Mucosa of rectum (tissue), 2 donors: ENCODE results near the gene OR6M1.

Source experiments
- H3K27ac ChIP-seq, 2 donors: one replicate each; pipeline ENCODE4 v1.7.0; 2013; ENCODE audit warnings: inconsistent platforms in 2 of 2, low read depth in 2 of 2, low read length in 2 of 2
- H3K27me3 ChIP-seq, 2 donors: one replicate each; pipeline ENCODE4 v1.7.0; 2013; ENCODE audit warnings: low read length in 2 of 2; ENCODE audit not compliant: control insufficient read depth in 2 of 2, insufficient read depth in 2 of 2
- H3K36me3 ChIP-seq, 2 donors: one replicate each; pipeline ENCODE4 v1.7.0; 2013; ENCODE audit warnings: low read length in 2 of 2; ENCODE audit not compliant: control insufficient read depth in 2 of 2, insufficient read depth in 2 of 2
- H3K4me1 ChIP-seq, 2 donors: one replicate each; pipeline ENCODE4 v1.7.0; 2013; ENCODE audit warnings: low read length in 2 of 2, mild to moderate bottlenecking in 1 of 2; ENCODE audit not compliant: control insufficient read depth in 2 of 2, insufficient read depth in 2 of 2
- H3K4me3 ChIP-seq, 2 donors: one replicate each; pipeline ENCODE4 v1.7.0; 2013; ENCODE audit warnings: low read length in 2 of 2
- H3K9ac ChIP-seq, 2 donors: one replicate each; pipeline ENCODE4 v1.7.0; 2013; ENCODE audit warnings: low read length in 2 of 2, low read depth in 1 of 2, mild to moderate bottlenecking in 1 of 2
- H3K9me3 ChIP-seq, 2 donors: one replicate each; pipeline ENCODE4 v1.7.0; 2013; ENCODE audit warnings: low read length in 2 of 2; ENCODE audit not compliant: control insufficient read depth in 2 of 2
- donor health status: healthy.
- donor health status: Normal muscosa, but diverticular disease.

Gene OR6M1

DNA sequence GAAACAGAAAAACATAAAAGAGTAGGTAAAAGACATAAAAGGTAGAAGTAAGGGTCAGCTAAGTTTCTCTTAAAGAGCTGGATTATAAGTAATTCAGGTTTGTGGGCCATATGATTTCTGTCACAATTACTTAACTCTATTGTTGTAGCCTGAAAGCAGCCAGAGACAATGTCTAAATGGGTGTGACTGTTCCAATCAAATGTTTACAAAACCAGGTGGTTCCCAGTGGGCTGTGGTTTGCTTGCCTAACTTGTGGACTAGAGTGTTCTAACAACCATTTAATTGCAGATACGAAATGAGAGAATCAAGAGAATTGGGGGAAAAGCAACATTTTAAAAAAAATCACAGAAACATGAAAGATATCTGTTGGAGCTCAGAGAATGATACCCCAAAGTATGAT lies 22.6 kb downstream of the OR6M1 start:
- H3K9ac ChIP-seq: no peak overlapping the region
- no peaks in the 10 kb centered on the region for H3K9me3 ChIP-seq
- H3K36me3 ChIP-seq: no peaks in the 10 kb centered on the region
- peaks cover 0 to 3% of the 10 kb centered on the region in 2 donors for H3K4me1 ChIP-seq
- H3K4me3 ChIP-seq: no peak overlapping the region
- H3K27me3 ChIP-seq: no peaks in the 10 kb centered on the region
- H3K27ac ChIP-seq: peak overlapping the region in 1 of 2 donors; percentile 19

GRCh38 chr11:123778511-123778910 lies 27.6 kb downstream of the OR6M1 start:
- no peaks in the 10 kb centered on the region for H3K4me1 ChIP-seq
- H3K4me3 ChIP-seq: no peak overlapping the region
- H3K9me3 ChIP-seq: no peaks in the 10 kb centered on the region
- no peak overlapping the region for H3K9ac ChIP-seq
- H3K36me3 ChIP-seq: no peaks in the 10 kb centered on the region
- no peaks in the 10 kb centered on the region for H3K27me3 ChIP-seq
- no peak overlapping the region for H3K27ac ChIP-seq

DNA sequence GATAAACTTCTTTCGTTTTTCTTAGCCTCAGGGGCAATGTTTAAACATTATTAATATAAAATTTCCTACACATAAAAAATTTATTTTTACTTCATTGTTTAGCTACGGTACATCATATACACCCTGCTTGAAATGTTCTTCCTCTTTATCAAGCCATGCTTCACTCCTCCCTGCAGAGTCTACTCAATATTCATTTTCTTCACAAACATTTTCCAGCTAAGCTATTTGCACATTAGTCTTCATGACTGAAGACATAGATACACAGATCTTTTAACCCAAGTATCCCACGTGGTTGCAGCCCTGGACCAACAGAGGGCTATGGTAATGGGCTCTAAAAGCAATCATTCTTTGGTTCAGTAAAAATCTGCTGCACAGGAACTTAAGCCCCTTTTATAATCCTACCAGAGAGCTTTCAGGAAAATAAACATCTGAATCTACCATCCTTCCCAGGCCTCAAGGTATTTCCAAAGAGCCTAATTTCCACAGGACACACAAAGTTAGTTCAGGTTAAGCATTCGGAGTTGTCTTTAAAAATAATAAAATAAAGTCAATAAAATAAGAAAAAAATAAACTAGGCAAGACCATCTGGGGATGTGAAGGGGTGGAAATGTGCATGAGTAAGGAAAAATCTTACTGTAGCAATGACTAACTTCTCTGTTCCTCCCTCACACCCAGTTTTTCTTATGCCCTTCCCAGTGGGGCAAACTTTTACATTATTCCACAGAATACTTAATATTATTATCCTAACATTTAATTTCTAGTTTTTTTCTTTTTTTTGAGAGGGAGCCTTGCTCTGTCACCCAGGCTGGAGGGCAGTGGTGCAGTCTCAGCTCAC lies 30.2 kb downstream of the OR6M1 start:
- Histone ChIP-seq H3K4me3 (no peak overlapping the region), H3K27me3 (no peaks in the 10 kb centered on the region), H3K9ac (no peak overlapping the region), H3K9me3 (no peaks in the 10 kb centered on the region), H3K4me1 (no peaks in the 10 kb centered on the region), H3K27ac (no peak overlapping the region), H3K36me3 (no peaks in the 10 kb centered on the region)

DNA sequence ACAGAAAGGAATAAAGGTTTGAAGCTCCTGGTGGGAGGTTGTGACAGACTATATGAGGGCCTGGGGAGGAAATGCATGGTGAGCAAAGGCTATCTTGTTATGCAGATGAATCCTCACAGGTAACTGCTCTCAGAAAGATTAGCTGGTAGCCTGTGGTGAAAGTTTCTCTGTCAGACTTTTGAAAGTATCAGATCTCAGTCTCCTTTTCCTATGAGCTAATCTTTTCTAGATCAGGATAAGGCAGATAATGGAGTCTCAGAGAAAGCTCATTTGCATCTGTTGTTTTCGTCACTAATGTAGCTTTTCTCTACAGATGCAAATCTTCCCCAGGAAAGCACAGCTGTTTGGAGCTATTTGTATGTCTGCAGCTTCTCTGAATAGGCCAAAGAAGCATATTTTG lies 30.9 kb downstream of the OR6M1 start:
- Histone ChIP-seq H3K4me3 (no peak overlapping the region), H3K27me3 (no peaks in the 10 kb centered on the region), H3K27ac (no peak overlapping the region), H3K36me3 (no peaks in the 10 kb centered on the region), H3K9me3 (no peaks in the 10 kb centered on the region), H3K4me1 (no peaks in the 10 kb centered on the region), H3K9ac (no peak overlapping the region)

GRCh38 chr11:123773959-123774358 lies 32.2 kb downstream of the OR6M1 start:
- Histone ChIP-seq H3K27me3 (no peaks in the 10 kb centered on the region), H3K36me3 (no peaks in the 10 kb centered on the region), H3K27ac (no peak overlapping the region), H3K4me1 (no peaks in the 10 kb centered on the region), H3K9ac (no peak overlapping the region), H3K9me3 (no peaks in the 10 kb centered on the region), H3K4me3 (no peak overlapping the region)

DNA sequence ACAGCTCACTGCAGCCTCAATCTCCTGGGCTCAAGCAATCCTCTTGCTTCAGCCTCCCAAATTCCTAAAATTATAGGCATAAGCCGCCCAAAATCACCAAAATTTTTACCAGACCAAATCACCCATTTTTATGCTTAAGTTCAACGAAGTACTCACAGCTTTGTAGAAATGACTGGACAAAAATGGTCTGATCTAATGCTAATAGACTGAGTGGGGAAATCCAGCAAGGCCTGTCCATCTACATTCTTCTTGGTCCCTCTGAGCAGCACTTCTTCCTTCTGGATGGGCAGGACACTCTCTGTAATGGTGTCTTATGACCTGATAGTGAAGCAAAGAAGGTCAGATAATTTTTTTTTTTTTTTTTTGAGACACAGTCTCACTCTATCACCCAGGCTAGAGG lies 33.1 kb downstream of the OR6M1 start:
- H3K27me3 ChIP-seq: no peaks in the 10 kb centered on the region
- no peak overlapping the region for H3K4me3 ChIP-seq
- no peaks in the 10 kb centered on the region for H3K9me3 ChIP-seq
- H3K9ac ChIP-seq: no peak overlapping the region
- H3K4me1 ChIP-seq: no peaks in the 10 kb centered on the region
- no peak overlapping the region for H3K27ac ChIP-seq
- no peaks in the 10 kb centered on the region for H3K36me3 ChIP-seq

GRCh38 chr11:123771664-123772063 lies 34.5 kb downstream of the OR6M1 start:
- Histone ChIP-seq H3K4me1 (no peaks in the 10 kb centered on the region), H3K9me3 (no peaks in the 10 kb centered on the region), H3K4me3 (no peak overlapping the region), H3K9ac (no peak overlapping the region), H3K27ac (peak overlapping the region in 1 of 2 donors; percentile 23), H3K27me3 (no peaks in the 10 kb centered on the region), H3K36me3 (no peaks in the 10 kb centered on the region)

DNA sequence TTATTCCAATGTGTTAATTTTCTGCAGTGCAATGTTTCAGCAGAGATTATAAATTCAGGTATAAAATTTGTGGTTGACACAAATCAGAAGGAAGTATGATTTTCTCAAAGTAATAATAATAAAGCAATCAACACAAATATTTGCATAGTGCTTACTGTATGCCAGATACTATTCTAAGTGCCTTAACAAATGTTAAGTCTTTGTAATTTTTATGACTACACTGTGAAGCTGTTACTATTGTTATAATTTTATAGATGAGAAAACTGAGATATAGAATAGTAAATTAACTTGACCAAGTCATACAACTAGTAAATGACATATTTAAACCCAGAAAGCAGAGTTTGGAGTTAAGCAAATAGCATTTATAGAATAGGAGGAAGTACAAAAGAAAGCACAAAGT lies 35.4 kb downstream of the OR6M1 start:
- Histone ChIP-seq H3K9me3 (no peaks in the 10 kb centered on the region), H3K4me3 (no peak overlapping the region), H3K27me3 (no peaks in the 10 kb centered on the region), H3K36me3 (no peaks in the 10 kb centered on the region), H3K27ac (no peak overlapping the region), H3K9ac (no peak overlapping the region), H3K4me1 (no peaks in the 10 kb centered on the region)

- no peak overlapping the region for H3K27ac ChIP-seq
- H3K9me3 ChIP-seq: peaks cover 0 to 4% of the 10 kb centered on the region in 2 donors
- no peaks in the 10 kb centered on the region for H3K4me1 ChIP-seq
Measured at GRCh38 chr11:123765601-123766000, 40.5 kb downstream of the OR6M1 start.

DNA sequence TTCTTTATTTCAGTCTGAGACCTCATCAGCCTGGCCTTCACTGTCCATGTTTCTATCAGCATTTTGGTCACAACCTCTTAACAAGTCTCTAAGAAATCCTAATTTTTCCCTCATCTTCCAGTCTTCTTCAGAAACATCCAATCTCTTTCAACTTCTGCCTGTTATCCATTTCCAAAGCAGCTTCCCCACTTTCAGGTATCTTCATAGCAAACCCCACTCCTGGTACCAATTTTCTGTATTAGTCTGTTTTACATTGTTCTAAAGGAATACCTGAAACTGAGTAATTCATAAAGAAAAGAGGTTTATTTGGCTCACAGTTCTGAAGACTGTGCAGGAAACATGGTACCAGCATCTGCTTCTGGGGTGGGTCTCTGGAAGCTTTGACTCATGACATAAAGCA lies 43.7 kb downstream of the OR6M1 start:
- no peaks in the 10 kb centered on the region for H3K36me3 ChIP-seq

More at GRCh38 chr11:123765601-123766000, 40.5 kb downstream of the OR6M1 start:
- H3K9ac ChIP-seq: no peak overlapping the region
- H3K36me3 ChIP-seq: no peaks in the 10 kb centered on the region
- H3K27me3 ChIP-seq: no peaks in the 10 kb centered on the region
- H3K4me3 ChIP-seq: no peak overlapping the region

More for the DNA sequence above, 43.7 kb downstream of the OR6M1 start:
- H3K27me3 ChIP-seq: no peaks in the 10 kb centered on the region
- H3K4me1 ChIP-seq: no peaks in the 10 kb centered on the region
- H3K27ac ChIP-seq: no peak overlapping the region
- H3K4me3 ChIP-seq: no peak overlapping the region
- no peak overlapping the region for H3K9ac ChIP-seq
- H3K9me3 ChIP-seq: peaks cover 0 to 4% of the 10 kb centered on the region in 2 donors
